Ascending aorta (tissue), 2 donors: Measurements from ENCODE around the gene BNC2. TPM values are rescaled to one million over a fixed set of nuclear protein-coding genes. Genes with fewer than 3 reads are reported as not detected.

Source experiments
- DNase-seq, 2 donors: peaks; one replicate each; pipeline ENCODE4 v3.0.0-alpha.2; 2019; ENCODE audit warnings: low spot score in 2 of 2
- H3K27ac ChIP-seq, 2 donors: fragments of 200-600 bp; sonication (generic); one replicate each; pipeline ENCODE4 v1.5.1; 2016 to 2017; ENCODE audit warnings: mild to moderate bottlenecking in 1 of 2
- H3K27me3 ChIP-seq: fragments of 200-600 bp; sonication (generic); one replicate; pipeline ENCODE4 v1.5.1; 2017
- H3K36me3 ChIP-seq, 2 donors: fragments of 200-600 bp; sonication (generic); one replicate each; pipeline ENCODE4 v1.5.1; 2016
- H3K4me1 ChIP-seq, 2 donors: fragments of 200-600 bp; sonication (generic); one replicate each; pipeline ENCODE4 v1.5.1; 2016 to 2017; ENCODE audit warnings: mild to moderate bottlenecking in 1 of 2
- H3K4me3 ChIP-seq, 2 donors: fragments of 200-600 bp; sonication (generic); one replicate each; pipeline ENCODE4 v1.5.1; 2016 to 2017; ENCODE audit warnings: mild to moderate bottlenecking in 1 of 2
- H3K9me3 ChIP-seq, 2 donors: fragments of 200-600 bp; sonication (generic); one replicate each; pipeline ENCODE4 v1.5.1; 2016
- intact Hi-C: fragments of 100-400 bp; cut with DNase I; formaldehyde crosslinking; loops from one replicate; pipeline ENCODE4 v1.15.1; 2023
- total RNA-seq: library from RNA; depleted of rRNA; stranded (reverse); fragments of >200 nt; gene quantifications from one replicate; pipeline ENCODE4 v1.1.0, GENCODE V29; 2016
- TF ChIP-seq, protein P1 (sequence below), 3 experiments: fragments of 200-600 bp in 2 of 3; fragments of 450-650 bp in 1 of 3; sonication (generic) in 2 of 3; IDR thresholded peaks; one replicate each; pipeline ENCODE4 v1.5.1; 2016 to 2019; ENCODE audit warnings: antibody characterized with exemption in 3 of 3, mild to moderate bottlenecking in 1 of 3, moderate library complexity in 1 of 3

Gene BNC2
- total RNA-seq, 1 donor from 2014 or later = 25.5 TPM

DNA sequence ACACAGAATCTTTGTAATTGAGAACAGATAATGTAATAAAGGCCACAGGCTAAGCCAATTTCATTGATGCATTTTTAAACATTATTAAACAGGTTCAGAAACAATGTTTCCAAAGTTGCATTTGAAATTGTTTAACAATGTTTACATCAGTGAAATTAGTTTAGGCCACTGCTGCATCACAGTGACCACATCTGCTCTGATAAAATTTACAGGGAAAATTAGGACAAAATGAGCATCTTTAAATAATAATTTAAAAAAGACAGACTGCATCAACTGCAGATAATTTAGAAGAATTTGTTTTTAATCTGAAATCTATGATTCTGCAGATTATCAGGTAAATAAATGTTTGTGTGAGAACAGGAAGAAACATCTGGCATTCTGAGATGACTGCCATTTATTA, 420.4 kb downstream of the BNC2 start:
- TF ChIP-seq, protein P1, sequence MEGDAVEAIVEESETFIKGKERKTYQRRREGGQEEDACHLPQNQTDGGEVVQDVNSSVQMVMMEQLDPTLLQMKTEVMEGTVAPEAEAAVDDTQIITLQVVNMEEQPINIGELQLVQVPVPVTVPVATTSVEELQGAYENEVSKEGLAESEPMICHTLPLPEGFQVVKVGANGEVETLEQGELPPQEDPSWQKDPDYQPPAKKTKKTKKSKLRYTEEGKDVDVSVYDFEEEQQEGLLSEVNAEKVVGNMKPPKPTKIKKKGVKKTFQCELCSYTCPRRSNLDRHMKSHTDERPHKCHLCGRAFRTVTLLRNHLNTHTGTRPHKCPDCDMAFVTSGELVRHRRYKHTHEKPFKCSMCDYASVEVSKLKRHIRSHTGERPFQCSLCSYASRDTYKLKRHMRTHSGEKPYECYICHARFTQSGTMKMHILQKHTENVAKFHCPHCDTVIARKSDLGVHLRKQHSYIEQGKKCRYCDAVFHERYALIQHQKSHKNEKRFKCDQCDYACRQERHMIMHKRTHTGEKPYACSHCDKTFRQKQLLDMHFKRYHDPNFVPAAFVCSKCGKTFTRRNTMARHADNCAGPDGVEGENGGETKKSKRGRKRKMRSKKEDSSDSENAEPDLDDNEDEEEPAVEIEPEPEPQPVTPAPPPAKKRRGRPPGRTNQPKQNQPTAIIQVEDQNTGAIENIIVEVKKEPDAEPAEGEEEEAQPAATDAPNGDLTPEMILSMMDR (IDR thresholded peaks at IDR 0.05) = no peak
- H3K27ac ChIP-seq = no peak overlapping the region
- no peaks in the 10 kb centered on the region for H3K36me3 ChIP-seq
- DNase-seq = no peak
- intact Hi-C loops = no loop called here
- no peaks in the 10 kb centered on the region for H3K4me1 ChIP-seq
- H3K4me3 ChIP-seq = no peak overlapping the region
- no peaks in the 10 kb centered on the region for H3K9me3 ChIP-seq
- H3K27me3 ChIP-seq = no peaks in the 10 kb centered on the region

DNA sequence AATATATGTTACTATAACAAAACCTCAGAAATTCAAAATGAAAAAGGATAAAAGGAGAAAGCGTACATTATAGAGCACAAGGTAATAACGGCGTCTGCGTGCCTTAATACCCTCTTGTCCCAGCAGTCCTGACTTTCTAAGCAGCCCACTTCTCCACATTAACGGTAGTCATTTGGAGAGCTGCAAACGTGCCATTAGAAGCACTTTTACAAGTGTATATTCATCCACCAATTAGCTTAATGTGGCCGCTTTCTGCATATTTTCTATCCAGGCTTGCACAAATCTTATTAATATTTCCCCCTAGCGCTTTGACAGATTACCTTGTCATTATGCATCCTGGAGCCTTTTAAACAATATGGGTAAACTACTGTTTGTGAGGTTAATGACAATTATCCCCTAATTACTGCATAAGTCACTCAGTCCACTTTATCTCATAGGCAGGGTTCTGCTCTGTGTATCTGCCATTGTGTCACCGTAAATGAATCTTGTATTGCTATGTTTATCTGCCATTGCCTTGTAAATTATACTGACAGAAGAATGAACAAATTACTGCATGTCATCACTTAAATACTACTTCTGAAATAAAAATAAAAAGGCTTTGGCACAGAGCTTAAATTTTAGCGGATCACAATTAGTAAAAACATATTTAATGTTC, 421.3 kb downstream of the BNC2 start:
- no peaks in the 10 kb centered on the region for H3K27me3 ChIP-seq
- no peak overlapping the region for H3K4me3 ChIP-seq
- H3K9me3 ChIP-seq = no peaks in the 10 kb centered on the region
- intact Hi-C loops = no loop called here
- no peaks in the 10 kb centered on the region for H3K4me1 ChIP-seq
- H3K36me3 ChIP-seq = no peaks in the 10 kb centered on the region
- DNase-seq = no peak
- no peak overlapping the region for H3K27ac ChIP-seq
- TF ChIP-seq, protein P1 (IDR thresholded peaks at IDR 0.05) = no peak

DNA sequence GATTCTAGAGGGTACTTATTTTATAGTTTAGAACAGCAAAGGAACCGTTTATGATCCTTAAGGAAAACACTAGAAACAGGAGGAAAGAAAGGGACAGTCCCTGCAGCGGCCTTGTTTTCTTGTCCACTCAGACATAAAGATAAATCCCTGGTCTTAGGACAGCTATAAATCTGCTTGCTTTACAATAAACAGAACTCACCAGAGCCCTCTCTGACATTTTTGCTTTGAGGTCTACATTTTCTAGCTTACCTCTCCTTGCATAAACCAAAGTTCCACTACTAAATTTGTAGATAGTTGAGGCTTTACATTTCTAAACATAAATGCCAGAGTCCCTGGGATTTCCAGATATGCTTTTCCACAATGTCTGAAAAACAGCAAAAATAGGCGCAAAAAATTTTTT, 422.5 kb downstream of the BNC2 start:
- TF ChIP-seq, protein P1 (IDR thresholded peaks at IDR 0.05) = no peak
- Histone ChIP-seq H3K4me1 (no peaks in the 10 kb centered on the region), H3K36me3 (no peaks in the 10 kb centered on the region), H3K27me3 (no peaks in the 10 kb centered on the region), H3K9me3 (no peaks in the 10 kb centered on the region), H3K27ac (no peak overlapping the region), H3K4me3 (no peak overlapping the region)
- no peak for DNase-seq
- intact Hi-C loops = no loop called here

DNA sequence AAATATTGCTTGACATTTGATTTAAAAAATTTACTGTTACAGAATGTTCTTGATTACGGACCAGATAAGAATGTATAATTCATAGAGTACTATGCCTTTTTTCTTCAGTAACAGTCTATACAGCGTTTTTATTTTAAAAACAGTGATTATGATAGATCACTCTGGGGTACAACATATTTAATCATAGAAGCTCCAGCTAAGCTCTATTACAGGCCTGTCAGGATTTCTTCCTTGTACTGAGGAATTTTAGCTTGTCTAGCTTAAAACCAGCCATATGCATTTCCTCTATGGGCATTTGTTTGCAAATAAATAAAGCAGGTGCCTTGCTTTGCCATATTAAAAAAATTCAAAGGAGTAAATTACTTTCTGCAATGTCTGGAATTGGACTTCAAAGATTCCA, 423.8 kb downstream of the BNC2 start:
- Histone ChIP-seq H3K4me1 (no peaks in the 10 kb centered on the region), H3K9me3 (no peaks in the 10 kb centered on the region), H3K27ac (no peak overlapping the region), H3K36me3 (no peaks in the 10 kb centered on the region), H3K27me3 (no peaks in the 10 kb centered on the region), H3K4me3 (no peak overlapping the region)
- DNase-seq = no peak
- TF ChIP-seq, protein P1 (IDR thresholded peaks at IDR 0.05) = no peak
- intact Hi-C loops = no loop called here

DNA sequence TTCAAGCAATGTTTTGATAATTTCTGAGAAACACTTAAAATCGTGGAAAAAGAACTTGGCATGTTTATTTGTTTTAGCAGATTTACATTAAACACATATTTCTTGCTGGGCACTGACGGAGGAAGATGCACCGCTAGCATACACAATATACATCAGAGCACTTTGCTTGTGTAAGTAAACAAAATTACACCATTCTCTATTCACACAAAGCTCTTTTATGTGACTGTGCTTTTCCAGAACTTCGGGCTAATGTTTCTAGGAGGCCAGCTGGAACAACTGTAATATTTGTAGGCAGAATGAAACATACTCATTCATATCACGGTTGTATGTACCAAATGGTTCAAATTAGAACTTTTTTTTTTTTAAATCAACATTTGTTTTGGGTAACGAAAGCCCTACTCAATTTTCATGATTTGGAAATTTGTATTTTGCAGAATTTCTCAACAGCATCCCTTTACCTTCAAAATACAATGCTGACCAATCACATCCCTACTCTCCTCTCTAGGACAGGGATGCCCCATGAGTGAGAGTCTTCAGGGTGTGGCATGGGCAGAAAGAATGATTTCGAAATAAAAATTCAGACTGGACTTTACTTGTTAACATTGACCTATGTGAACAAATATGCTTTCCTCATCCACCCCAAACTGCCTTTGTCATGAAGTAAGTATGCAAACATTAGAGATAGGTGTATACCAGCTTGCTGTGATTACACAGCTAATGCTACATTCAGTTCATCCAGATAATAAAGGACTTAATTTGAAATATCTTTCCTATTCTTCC, 425.1 kb downstream of the BNC2 start:
- DNase-seq = no peak
- no peak overlapping the region for H3K27ac ChIP-seq
- intact Hi-C loops = no loop called here
- no peaks in the 10 kb centered on the region for H3K9me3 ChIP-seq
- no peaks in the 10 kb centered on the region for H3K27me3 ChIP-seq
- H3K4me1 ChIP-seq = no peaks in the 10 kb centered on the region
- TF ChIP-seq, protein P1 (IDR thresholded peaks at IDR 0.05) = no peak
- no peak overlapping the region for H3K4me3 ChIP-seq
- H3K36me3 ChIP-seq = no peaks in the 10 kb centered on the region
